ENCODE data around the gene SI. TPM values are rescaled to one million over a fixed set of nuclear protein-coding genes. Genes with fewer than 3 reads are reported as not detected.

The SI gene
- total and polyA plus RNA-seq, 2 of the 4 experiments (the other 2 are of a cell fraction) = not detected

DNA sequence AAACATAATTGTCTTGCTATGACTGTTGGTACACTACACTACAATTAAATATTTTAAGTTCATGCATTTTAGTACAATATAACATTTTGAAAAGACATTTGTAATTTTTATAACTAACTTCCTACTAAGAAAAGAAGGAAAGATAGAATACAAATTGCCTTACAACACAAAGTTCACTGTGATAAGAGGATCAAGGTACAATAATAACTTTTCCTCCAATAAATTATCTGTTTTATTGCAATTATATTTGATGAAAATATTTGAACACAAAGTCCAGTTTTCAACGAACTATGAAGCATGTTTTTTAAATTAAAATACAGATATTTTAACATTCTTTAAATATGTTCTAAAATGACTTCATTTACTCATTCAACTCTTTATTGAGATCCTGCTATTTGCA is 33.1 kb upstream of the SI start:
- no peak overlapping the region for H3K4ac ChIP-seq (ENCODE audit: low read depth, low read length)
- no peak overlapping the region for H3K4me3 ChIP-seq (ENCODE audit: insufficient read depth, low read depth, low read length)
- no peaks in the 10 kb centered on the region for H4K20me1 ChIP-seq (ENCODE audit: insufficient read depth, low read length)
- H2AK9ac ChIP-seq (replicated peaks; ENCODE audit: low read depth, low read length, poor library complexity) = no peak overlapping the region
- BruUV-seq (replicated peaks) = no TSS peak
- no peak overlapping the region for H2AK5ac ChIP-seq (ENCODE audit: low read depth, low read length)
- in situ Hi-C loops (cut with MboI; ENCODE audit: low sequenced_read_pairs) (no loop called here), dilution Hi-C loops (cut with HindIII; ENCODE audit: low sequenced_read_pairs, unreplicated experiment) (no loop called here), intact Hi-C loops (cut with micrococcal nuclease) (no loop called here)
- POLR2A ChIA-PET (ENCODE audit: unreplicated experiment) = no interaction called here
- H3K36me3 ChIP-seq (ENCODE audit: control insufficient read depth, insufficient read depth, low read length) = no peaks in the 10 kb centered on the region
- no peak overlapping the region for H4K8ac ChIP-seq (ENCODE audit: low read depth in 2 of 2, low read length in 2 of 2)
- H3K14ac ChIP-seq (replicated peaks; ENCODE audit: low read depth, low read length) = no peak overlapping the region
- no peak overlapping the region for H3K9ac ChIP-seq (ENCODE audit: low read depth, low read length)
- no peaks in the 10 kb centered on the region for H3K9me1 ChIP-seq (ENCODE audit: insufficient read depth, low read length)
- H3K27ac ChIP-seq (ENCODE audit: insufficient read depth, low read length) = no peak overlapping the region
- no peak overlapping the region for H4K5ac ChIP-seq (ENCODE audit: low read depth, low read length)
- WGBS, 2 experiments (ENCODE audit: extremely low coverage in 2 of 2, insufficient read length in 1 of 2) = no CpG with 5 or more reads among the region's 1 CpG
- no peak overlapping the region for H3K18ac ChIP-seq (ENCODE audit: low read depth, low read length)
- H4K91ac ChIP-seq (ENCODE audit: insufficient read depth, low read depth, low read length) = no peak overlapping the region
- no peak overlapping the region for H3K56ac ChIP-seq (ENCODE audit: extremely low read depth, insufficient read depth, low read length)
- H2AFZ ChIP-seq (replicated peaks; ENCODE audit: low read length, poor library complexity) = no peak overlapping the region
- H3K27me3 ChIP-seq (ENCODE audit: control insufficient read depth, insufficient read depth, low read length) = no peaks in the 10 kb centered on the region
- H2BK15ac ChIP-seq (ENCODE audit: low read depth, low read length) = no peak overlapping the region
- no peak overlapping the region for H2BK120ac ChIP-seq (ENCODE audit: low read depth, low read length)
- ATAC-seq (ENCODE audit: low read depth) (no peak), DNase-seq (no peak)
- no peak overlapping the region for H3K23ac ChIP-seq (ENCODE audit: low read depth, low read length)
- H3K79me1 ChIP-seq (ENCODE audit: low read depth in 1 of 2, low read length in 2 of 2) = no peaks in the 10 kb centered on the region
- TF ChIP-seq RAD21 (IDR thresholded peaks at IDR 0.05; ENCODE audit: low read length) = no peak
- TF ChIP-seq, protein P1, sequence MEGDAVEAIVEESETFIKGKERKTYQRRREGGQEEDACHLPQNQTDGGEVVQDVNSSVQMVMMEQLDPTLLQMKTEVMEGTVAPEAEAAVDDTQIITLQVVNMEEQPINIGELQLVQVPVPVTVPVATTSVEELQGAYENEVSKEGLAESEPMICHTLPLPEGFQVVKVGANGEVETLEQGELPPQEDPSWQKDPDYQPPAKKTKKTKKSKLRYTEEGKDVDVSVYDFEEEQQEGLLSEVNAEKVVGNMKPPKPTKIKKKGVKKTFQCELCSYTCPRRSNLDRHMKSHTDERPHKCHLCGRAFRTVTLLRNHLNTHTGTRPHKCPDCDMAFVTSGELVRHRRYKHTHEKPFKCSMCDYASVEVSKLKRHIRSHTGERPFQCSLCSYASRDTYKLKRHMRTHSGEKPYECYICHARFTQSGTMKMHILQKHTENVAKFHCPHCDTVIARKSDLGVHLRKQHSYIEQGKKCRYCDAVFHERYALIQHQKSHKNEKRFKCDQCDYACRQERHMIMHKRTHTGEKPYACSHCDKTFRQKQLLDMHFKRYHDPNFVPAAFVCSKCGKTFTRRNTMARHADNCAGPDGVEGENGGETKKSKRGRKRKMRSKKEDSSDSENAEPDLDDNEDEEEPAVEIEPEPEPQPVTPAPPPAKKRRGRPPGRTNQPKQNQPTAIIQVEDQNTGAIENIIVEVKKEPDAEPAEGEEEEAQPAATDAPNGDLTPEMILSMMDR (conservative IDR thresholded peaks at IDR 0.05; ENCODE audit: low read depth, low read length) = no peak
- no peak for TF ChIP-seq CHD1 (IDR thresholded peaks at IDR 0.05; ENCODE audit: low read depth, low read length)
- no peak for TF ChIP-seq SMC3 (IDR thresholded peaks at IDR 0.05; ENCODE audit: low read depth, low read length)
- no peak for TF ChIP-seq MAZ (IDR thresholded peaks at IDR 0.05; ENCODE audit: borderline replicate concordance, low read depth, low read length)
- no peak for TF ChIP-seq BHLHE40 (IDR thresholded peaks at IDR 0.05; ENCODE audit: low read depth, low read length)
- TF ChIP-seq, protein P2, sequence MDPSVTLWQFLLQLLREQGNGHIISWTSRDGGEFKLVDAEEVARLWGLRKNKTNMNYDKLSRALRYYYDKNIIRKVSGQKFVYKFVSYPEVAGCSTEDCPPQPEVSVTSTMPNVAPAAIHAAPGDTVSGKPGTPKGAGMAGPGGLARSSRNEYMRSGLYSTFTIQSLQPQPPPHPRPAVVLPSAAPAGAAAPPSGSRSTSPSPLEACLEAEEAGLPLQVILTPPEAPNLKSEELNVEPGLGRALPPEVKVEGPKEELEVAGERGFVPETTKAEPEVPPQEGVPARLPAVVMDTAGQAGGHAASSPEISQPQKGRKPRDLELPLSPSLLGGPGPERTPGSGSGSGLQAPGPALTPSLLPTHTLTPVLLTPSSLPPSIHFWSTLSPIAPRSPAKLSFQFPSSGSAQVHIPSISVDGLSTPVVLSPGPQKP (IDR thresholded peaks at IDR 0.05; ENCODE audit: borderline replicate concordance, low read depth, low read length) = no peak
- TF ChIP-seq FOS (IDR thresholded peaks at IDR 0.05; ENCODE audit: low read depth, low read length) = no peak
- TF ChIP-seq, protein P3, sequence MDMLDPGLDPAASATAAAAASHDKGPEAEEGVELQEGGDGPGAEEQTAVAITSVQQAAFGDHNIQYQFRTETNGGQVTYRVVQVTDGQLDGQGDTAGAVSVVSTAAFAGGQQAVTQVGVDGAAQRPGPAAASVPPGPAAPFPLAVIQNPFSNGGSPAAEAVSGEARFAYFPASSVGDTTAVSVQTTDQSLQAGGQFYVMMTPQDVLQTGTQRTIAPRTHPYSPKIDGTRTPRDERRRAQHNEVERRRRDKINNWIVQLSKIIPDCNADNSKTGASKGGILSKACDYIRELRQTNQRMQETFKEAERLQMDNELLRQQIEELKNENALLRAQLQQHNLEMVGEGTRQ (IDR thresholded peaks at IDR 0.05; ENCODE audit: low read depth, low read length) = no peak
- no peak for TF ChIP-seq MAFK (IDR thresholded peaks at IDR 0.05; ENCODE audit: low read depth, low read length)
- no peak for TF ChIP-seq CEBPB (IDR thresholded peaks at IDR 0.05; ENCODE audit: low read depth, low read length)
- no peak for TF ChIP-seq RFX5 (IDR thresholded peaks at IDR 0.05; ENCODE audit: low read depth, low read length)
- no peak for TF ChIP-seq MXI1 (IDR thresholded peaks at IDR 0.05; ENCODE audit: borderline replicate concordance, low read depth, low read length)
- TF ChIP-seq NFE2L2 (IDR thresholded peaks at IDR 0.05; ENCODE audit: low read depth, low read length) = no peak
- TF ChIP-seq RCOR1 (IDR thresholded peaks at IDR 0.05; ENCODE audit: insufficient replicate concordance, low read length) = no peak
- no peak for TF ChIP-seq POLR2A (IDR thresholded peaks at IDR 0.05; ENCODE audit: low read depth, low read length)
- H3K4me1 ChIP-seq (ENCODE audit: control insufficient read depth, insufficient read depth, low read length) = no peaks in the 10 kb centered on the region
- CTCF ChIA-PET = no interaction called here
- H2BK20ac ChIP-seq (ENCODE audit: low read depth, low read length) = no peak overlapping the region
- H3K4me2 ChIP-seq (ENCODE audit: low read depth, low read length) = no peak overlapping the region
- no peak overlapping the region for H2BK5ac ChIP-seq (ENCODE audit: low read depth, low read length, poor library complexity, severe bottlenecking)
- H3K9me3 ChIP-seq (ENCODE audit: control insufficient read depth, insufficient read depth, low read length) = no peaks in the 10 kb centered on the region

Data from IMR-90 (cell line).